ENCODE data around the gene MT2A.
A peak's percentile ranks its signal among the peaks of the same experiment; 100 is the strongest.

The MT2A gene

DNA sequence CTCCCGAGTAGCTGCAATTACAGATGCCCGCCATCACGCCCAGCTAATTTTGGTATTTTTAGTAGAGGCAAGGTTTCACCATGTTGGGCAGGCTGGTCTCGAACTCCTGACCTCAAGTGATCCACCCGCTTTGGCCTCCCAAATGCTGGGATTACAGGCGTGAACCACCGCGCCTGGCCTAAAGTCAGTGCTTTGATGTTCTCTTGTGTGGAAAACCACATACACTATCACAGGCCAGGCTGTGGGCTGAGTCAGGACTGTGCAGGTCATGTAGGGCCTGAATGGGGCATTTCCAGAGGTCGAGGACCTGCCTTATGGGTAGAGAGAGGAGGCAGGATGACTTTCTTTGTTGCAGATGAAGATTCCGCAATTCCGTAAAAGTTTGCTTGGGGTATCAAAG is 24.1 kb upstream of the MT2A start:
- no peak overlapping the region for H3K27ac ChIP-seq (ENCODE audit: poor library complexity, severe bottlenecking)
- no peaks in the 10 kb centered on the region for H3K36me3 ChIP-seq (ENCODE audit: low read depth)
- H3K27me3 ChIP-seq (ENCODE audit: insufficient read depth, poor library complexity, severe bottlenecking), result peaks cover 7% of the 10 kb centered on the region
- TF ChIP-seq, protein P1, sequence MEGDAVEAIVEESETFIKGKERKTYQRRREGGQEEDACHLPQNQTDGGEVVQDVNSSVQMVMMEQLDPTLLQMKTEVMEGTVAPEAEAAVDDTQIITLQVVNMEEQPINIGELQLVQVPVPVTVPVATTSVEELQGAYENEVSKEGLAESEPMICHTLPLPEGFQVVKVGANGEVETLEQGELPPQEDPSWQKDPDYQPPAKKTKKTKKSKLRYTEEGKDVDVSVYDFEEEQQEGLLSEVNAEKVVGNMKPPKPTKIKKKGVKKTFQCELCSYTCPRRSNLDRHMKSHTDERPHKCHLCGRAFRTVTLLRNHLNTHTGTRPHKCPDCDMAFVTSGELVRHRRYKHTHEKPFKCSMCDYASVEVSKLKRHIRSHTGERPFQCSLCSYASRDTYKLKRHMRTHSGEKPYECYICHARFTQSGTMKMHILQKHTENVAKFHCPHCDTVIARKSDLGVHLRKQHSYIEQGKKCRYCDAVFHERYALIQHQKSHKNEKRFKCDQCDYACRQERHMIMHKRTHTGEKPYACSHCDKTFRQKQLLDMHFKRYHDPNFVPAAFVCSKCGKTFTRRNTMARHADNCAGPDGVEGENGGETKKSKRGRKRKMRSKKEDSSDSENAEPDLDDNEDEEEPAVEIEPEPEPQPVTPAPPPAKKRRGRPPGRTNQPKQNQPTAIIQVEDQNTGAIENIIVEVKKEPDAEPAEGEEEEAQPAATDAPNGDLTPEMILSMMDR (IDR thresholded peaks at IDR 0.05; ENCODE audit: poor library complexity, severe bottlenecking), result no peak
- H3K9me3 ChIP-seq (ENCODE audit: severe bottlenecking), result no peaks in the 10 kb centered on the region
- no peak overlapping the region for H3K4me3 ChIP-seq (ENCODE audit: severe bottlenecking)
- DNase-seq (ENCODE audit: low spot score) (no peak), ATAC-seq (ENCODE audit: low read depth) (no peak)
- no peaks in the 10 kb centered on the region for H3K4me1 ChIP-seq (ENCODE audit: insufficient read depth, poor library complexity, severe bottlenecking)

GRCh38 chr16:56588781-56589140 is 19.6 kb upstream of the MT2A start:
- Histone ChIP-seq H3K36me3 (ENCODE audit: low read depth) (no peaks in the 10 kb centered on the region), H3K9me3 (ENCODE audit: severe bottlenecking) (no peaks in the 10 kb centered on the region), H3K4me3 (ENCODE audit: severe bottlenecking) (peak overlapping the region; percentile 14), H3K27me3 (ENCODE audit: insufficient read depth, poor library complexity, severe bottlenecking) (peaks cover 19% of the 10 kb centered on the region), H3K27ac (ENCODE audit: poor library complexity, severe bottlenecking) (no peak overlapping the region), H3K4me1 (ENCODE audit: insufficient read depth, poor library complexity, severe bottlenecking) (no peaks in the 10 kb centered on the region)
- no peak for DNase-seq (ENCODE audit: low spot score)
- ATAC-seq (ENCODE audit: low read depth), result no peak
- TF ChIP-seq, protein P1 (IDR thresholded peaks at IDR 0.05; ENCODE audit: poor library complexity, severe bottlenecking), result no peak

GRCh38 chr16:56589141-56590039 is 19.0 kb upstream of the MT2A start, which contains the start of gene MT3:
TSS of gene MT3 (plus strand) at chr16:56589528. CDS start at chr16:56589591, 63 bp downstream.
- no peaks in the 10 kb centered on the region for H3K4me1 ChIP-seq (ENCODE audit: insufficient read depth, poor library complexity, severe bottlenecking)
- TF ChIP-seq, protein P1 (IDR thresholded peaks at IDR 0.05; ENCODE audit: poor library complexity, severe bottlenecking), result no peak
- peaks cover 19% of the 10 kb centered on the region for H3K27me3 ChIP-seq (ENCODE audit: insufficient read depth, poor library complexity, severe bottlenecking)
- H3K36me3 ChIP-seq (ENCODE audit: low read depth), result no peaks in the 10 kb centered on the region
- no peak within 1 kb of the TSS for H3K27ac ChIP-seq (ENCODE audit: poor library complexity, severe bottlenecking)
- peak within 1 kb of the TSS; percentile 14 for H3K4me3 ChIP-seq (ENCODE audit: severe bottlenecking)
- no peaks in the 10 kb centered on the region for H3K9me3 ChIP-seq (ENCODE audit: severe bottlenecking)
- DNase-seq (ENCODE audit: low spot score), result no peak
- peak; percentile 76 for ATAC-seq (ENCODE audit: low read depth)

DNA sequence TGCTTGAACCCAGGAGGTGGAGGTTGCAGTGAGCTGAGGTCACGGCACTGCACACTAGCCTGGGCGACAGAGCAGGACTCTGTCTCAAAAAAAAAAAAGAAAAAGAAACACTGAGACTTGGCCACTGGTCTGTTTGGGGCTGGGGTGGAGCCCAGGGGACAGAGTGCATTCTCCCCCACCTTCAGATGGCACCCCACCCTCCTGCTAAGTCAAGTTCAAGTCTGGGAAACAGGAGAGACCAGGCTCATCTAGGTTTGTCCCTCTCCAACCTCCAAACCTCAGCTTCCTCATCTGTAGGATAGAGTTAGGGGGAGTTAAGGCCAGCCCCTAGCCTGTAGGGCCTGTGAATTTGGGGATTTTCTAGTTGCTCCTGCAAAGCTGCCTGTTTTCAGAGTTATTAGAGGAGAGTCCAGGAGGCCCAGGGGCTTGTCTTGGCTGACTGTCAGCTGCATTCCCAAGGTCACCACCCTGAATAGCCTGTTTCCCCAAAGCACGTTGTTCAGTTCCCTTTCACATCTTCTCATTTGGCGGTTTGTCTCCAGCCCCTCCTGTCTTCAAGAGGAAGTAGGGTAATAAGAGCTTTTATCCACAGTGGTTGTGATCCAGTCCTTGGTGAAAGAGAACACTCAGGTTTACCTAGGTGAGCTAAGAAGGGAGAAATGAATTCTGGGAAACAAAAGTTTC is 16.9 kb upstream of the MT2A start:
- ATAC-seq (ENCODE audit: low read depth), result no peak
- Histone ChIP-seq H3K36me3 (ENCODE audit: low read depth) (no peaks in the 10 kb centered on the region), H3K4me1 (ENCODE audit: insufficient read depth, poor library complexity, severe bottlenecking) (no peaks in the 10 kb centered on the region), H3K9me3 (ENCODE audit: severe bottlenecking) (no peaks in the 10 kb centered on the region), H3K4me3 (ENCODE audit: severe bottlenecking) (no peak overlapping the region), H3K27ac (ENCODE audit: poor library complexity, severe bottlenecking) (no peak overlapping the region), H3K27me3 (ENCODE audit: insufficient read depth, poor library complexity, severe bottlenecking) (peaks cover 19% of the 10 kb centered on the region)
- no peak for DNase-seq (ENCODE audit: low spot score)
- TF ChIP-seq, protein P1 (IDR thresholded peaks at IDR 0.05; ENCODE audit: poor library complexity, severe bottlenecking), result no peak
